Measurements from ENCODE around the gene ANKK1. TPM values are rescaled to one million over a fixed set of nuclear protein-coding genes. Genes with fewer than 3 reads are reported as not detected.

ANKK1 gene, protein sequence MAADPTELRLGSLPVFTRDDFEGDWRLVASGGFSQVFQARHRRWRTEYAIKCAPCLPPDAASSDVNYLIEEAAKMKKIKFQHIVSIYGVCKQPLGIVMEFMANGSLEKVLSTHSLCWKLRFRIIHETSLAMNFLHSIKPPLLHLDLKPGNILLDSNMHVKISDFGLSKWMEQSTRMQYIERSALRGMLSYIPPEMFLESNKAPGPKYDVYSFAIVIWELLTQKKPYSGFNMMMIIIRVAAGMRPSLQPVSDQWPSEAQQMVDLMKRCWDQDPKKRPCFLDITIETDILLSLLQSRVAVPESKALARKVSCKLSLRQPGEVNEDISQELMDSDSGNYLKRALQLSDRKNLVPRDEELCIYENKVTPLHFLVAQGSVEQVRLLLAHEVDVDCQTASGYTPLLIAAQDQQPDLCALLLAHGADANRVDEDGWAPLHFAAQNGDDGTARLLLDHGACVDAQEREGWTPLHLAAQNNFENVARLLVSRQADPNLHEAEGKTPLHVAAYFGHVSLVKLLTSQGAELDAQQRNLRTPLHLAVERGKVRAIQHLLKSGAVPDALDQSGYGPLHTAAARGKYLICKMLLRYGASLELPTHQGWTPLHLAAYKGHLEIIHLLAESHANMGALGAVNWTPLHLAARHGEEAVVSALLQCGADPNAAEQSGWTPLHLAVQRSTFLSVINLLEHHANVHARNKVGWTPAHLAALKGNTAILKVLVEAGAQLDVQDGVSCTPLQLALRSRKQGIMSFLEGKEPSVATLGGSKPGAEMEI
- not detected for total RNA-seq

GRCh38 chr11:113387605-113388211 is at the start of gene ANKK1:
ANKK1 (plus strand) TSS chr11:113387779; CDS start chr11:113387885, 106 bp downstream.
- Histone ChIP-seq H3K4me1 (peaks cover 0 to 6% of the 10 kb centered on the region in 2 donors), H3K36me3 (no peaks in the 10 kb centered on the region), H3K9me3 (no peaks in the 10 kb centered on the region), H3K27ac (no peak within 1 kb of the TSS), H3K27me3 (peaks cover 5 to 7% of the 10 kb centered on the region in 2 donors), H3K4me3 (peak within 1 kb of the TSS in 1 of 2 donors; percentile 16)
- TF ChIP-seq CTCF (IDR thresholded peaks at IDR 0.05): peak in 1 of 2 donors; percentile 16
- no peak for DNase-seq (ENCODE audit: low spot score)

- DNase-seq (ENCODE audit: low spot score): no peak
- Histone ChIP-seq H3K36me3 (peaks cover 66% of the 10 kb centered on the region), H3K27me3 (no peaks in the 10 kb centered on the region), H3K27ac (no peak overlapping the region), H3K4me3 (no peak overlapping the region), H3K9me3 (peaks cover 0 to 8% of the 10 kb centered on the region in 2 donors), H3K4me1 (no peaks in the 10 kb centered on the region)
- TF ChIP-seq CTCF (IDR thresholded peaks at IDR 0.05): no peak
Measured at GRCh38 chr11:113338730-113339129, 48.8 kb upstream of the ANKK1 start.

DNA sequence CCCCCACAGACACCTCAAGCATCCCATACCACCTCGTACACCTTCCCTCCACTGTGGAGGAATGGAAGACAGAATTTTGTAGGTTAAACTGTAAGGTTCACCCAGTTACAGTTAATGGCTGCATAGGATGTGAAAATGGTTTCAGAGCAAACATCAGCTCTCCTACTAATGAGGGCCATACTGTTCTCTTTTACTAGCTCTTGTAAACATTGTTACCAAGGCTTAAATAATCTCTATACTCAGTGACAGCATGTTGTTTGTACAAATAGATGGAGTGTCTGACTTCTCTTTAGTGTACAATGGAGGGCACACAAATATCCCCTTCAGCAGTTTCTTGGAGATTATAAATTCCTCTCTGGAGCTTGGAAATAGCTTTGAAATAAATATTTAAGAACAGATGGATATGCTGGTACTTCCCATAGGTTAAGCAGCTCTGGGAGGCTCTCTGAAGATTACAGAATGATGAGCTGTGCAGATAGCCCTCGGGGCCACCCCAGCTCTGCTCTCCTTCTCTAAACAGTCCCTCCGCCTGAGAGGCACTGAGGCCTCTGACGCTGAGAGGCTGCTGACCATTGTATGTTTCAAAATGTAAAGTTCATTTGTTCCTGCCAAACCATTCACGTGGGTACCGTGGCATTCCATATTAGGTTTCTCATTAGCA is 47.5 kb upstream of the ANKK1 start:
- Histone ChIP-seq H3K36me3 (peaks cover 69% of the 10 kb centered on the region), H3K4me3 (no peak overlapping the region), H3K27me3 (no peaks in the 10 kb centered on the region), H3K9me3 (peaks cover 0 to 8% of the 10 kb centered on the region in 2 donors), H3K4me1 (no peaks in the 10 kb centered on the region), H3K27ac (no peak overlapping the region)
- DNase-seq (ENCODE audit: low spot score): no peak
- no peak for TF ChIP-seq CTCF (IDR thresholded peaks at IDR 0.05)

DNA sequence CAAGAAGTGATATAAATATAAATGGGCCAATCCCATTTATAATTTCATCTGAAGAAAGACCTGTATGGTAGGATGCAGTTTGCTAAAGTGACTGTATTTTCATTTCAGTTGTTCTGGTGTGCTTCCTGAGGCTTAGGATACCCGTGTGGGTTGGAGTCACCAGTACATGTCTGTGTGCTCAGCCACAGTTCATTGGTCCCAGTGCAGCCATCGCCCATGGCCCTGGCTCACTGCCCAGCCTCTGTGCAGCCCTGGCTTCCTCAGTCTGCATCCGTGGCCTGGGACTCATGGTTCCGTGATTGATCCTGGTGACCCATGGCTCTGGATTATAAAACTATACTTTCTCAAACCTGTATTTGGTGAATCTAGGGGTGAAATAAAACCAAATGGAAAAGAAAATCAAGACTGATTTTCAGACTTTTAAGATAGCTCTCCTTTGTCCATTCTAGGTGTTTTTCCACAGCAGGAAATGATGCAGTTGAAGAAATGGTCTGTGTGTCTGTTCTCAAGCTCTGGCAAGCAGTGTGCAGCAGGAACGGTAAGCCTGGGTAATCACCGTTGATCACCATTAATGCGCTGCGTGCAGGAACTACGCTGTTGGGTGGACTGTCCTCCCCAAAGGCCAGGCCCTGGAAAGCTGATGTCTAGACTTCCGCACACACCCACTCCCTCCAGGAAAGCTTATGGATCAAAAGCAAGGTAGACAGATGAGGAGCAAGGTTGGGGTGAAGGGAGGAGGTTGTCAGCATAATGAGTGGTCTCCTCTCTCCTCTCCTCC is 46.0 kb upstream of the ANKK1 start:
- peaks cover 0 to 4% of the 10 kb centered on the region in 2 donors for H3K9me3 ChIP-seq
- H3K27ac ChIP-seq: no peak overlapping the region
- no peak overlapping the region for H3K4me3 ChIP-seq
- TF ChIP-seq CTCF (IDR thresholded peaks at IDR 0.05): no peak
- peaks cover 54% of the 10 kb centered on the region for H3K36me3 ChIP-seq
- H3K27me3 ChIP-seq: no peaks in the 10 kb centered on the region
- DNase-seq (ENCODE audit: low spot score): no peak
- H3K4me1 ChIP-seq: no peaks in the 10 kb centered on the region

- DNase-seq (ENCODE audit: low spot score): no peak
- H3K27ac ChIP-seq: no peak overlapping the region
- H3K9me3 ChIP-seq: no peaks in the 10 kb centered on the region
- H3K27me3 ChIP-seq: no peaks in the 10 kb centered on the region
- no peak for TF ChIP-seq CTCF (IDR thresholded peaks at IDR 0.05)
- H3K36me3 ChIP-seq: peaks cover 42% of the 10 kb centered on the region
- no peak overlapping the region for H3K4me3 ChIP-seq
- H3K4me1 ChIP-seq: no peaks in the 10 kb centered on the region
Measured at GRCh38 chr11:113345978-113346377, 41.6 kb upstream of the ANKK1 start.

All from right atrium auricular region (tissue), 2 donors.